Measurements from ENCODE around the gene CATSPERE. TPM values are rescaled to one million over a fixed set of nuclear protein-coding genes. Genes with fewer than 3 reads are reported as not detected.

The CATSPERE gene
- total RNA-seq, 1 donor from 2014 or later, result 2.3 TPM

- no peak for DNase-seq (ENCODE audit: extremely low read depth, low read depth, low spot score)
These were observed 165.6 kb downstream of the CATSPERE start for GRCh38 chr1:244626709-244627108.

GRCh38 chr1:244628789-244629188 is 167.7 kb downstream of the CATSPERE start:
- DNase-seq (ENCODE audit: extremely low read depth, low read depth, low spot score), result no peak

DNA sequence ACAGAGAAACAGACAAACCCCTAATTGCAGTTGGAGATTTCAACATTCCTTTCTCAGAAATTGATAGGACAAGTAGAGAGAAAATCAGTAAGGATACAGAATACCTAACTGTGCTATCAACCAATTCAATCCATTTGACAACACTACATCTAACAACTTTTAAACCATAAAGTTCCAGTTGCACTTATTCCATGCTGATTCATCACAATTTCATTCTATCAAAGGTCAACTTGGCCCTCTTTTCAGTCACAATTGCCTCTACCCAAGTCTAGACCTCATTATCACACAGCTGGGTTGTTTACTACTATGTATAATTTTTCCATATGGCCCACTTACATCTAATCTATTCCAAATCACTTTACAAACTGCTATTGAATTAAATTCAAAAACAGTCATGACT is 172.1 kb downstream of the CATSPERE start:
- no peak for DNase-seq (ENCODE audit: extremely low read depth, low read depth, low spot score)

DNA sequence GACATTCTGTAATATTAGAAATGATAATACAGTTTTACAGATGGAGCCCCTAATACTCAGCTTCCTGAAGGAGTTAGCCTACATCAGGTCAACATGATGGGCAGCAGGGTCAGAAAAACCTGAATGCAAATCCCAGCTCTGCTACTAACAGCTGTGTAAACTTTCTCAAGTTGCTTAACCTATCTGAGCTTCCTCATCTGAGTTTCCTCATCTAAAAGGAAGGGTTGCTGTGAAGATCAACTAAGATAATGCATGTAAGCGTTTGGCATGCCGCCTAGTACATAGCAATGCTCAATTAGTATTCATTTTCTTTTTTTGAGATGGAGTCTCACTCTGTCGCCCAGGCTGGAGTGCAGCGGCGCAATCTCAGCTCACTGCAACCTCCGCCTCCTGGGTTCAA is 173.5 kb downstream of the CATSPERE start:
- DNase-seq (ENCODE audit: extremely low read depth, low read depth, low spot score), result no peak

DNA sequence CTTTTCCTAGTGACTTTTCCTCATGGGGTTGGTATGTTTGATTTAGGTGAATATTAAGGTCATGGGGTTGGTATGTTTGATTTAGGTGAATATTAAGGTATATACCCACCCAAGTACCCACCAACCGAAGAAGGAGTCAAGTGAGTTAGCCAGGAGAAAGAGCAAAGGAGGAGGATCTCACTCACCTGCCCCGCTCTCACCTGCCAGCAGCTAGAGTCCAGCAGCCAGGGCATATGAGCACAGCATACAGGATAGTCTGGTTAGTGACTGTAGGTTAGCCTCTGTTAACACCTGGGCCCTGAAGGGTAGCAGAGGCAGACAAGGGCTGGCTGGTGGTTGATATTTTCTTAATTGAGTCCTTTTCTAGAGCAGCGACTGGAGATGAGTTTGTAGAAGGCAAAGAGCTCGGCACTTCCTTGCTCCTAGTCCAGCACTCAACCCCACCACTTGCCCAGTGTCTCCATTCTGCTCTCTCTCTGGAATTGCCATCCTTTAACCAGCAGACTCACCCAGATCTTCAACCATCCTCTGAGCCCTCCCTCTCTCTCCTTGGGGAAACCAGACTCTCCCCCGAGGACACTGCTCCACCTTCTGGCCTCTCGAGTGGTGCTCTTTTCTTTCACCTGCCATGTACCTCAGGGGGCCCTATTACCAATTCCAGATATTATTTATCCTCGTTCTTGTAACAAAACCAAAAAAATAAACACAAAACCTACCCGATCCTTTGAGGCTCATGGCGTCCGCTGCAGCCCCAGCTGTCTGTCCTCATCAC is 175.6 kb downstream of the CATSPERE start:
- no peak for DNase-seq (ENCODE audit: extremely low read depth, low read depth, low spot score)

DNA sequence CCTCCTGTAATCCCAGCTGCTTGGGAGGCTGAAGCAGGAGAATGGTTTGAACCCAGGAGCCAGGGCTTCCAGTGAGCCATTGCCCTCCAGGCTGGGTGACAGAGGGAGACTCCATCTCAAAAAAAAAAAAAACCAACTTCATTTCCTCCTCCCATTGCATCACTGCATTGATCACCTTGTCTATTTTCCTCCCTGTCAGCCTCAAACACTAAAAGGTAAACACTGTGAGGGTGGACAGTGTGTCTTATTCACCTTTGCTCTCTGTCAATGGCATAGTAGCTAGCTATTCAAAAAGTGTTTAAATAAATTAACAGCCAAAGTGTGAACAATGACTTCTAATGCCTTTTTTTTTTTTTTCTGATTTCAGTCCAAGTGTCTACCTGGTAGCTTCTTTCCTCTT is 178.5 kb downstream of the CATSPERE start:
- DNase-seq (ENCODE audit: extremely low read depth, low read depth, low spot score), result no peak

GRCh38 chr1:244640917-244641316 is 179.8 kb downstream of the CATSPERE start:
- DNase-seq (ENCODE audit: extremely low read depth, low read depth, low spot score), result no peak

DNA sequence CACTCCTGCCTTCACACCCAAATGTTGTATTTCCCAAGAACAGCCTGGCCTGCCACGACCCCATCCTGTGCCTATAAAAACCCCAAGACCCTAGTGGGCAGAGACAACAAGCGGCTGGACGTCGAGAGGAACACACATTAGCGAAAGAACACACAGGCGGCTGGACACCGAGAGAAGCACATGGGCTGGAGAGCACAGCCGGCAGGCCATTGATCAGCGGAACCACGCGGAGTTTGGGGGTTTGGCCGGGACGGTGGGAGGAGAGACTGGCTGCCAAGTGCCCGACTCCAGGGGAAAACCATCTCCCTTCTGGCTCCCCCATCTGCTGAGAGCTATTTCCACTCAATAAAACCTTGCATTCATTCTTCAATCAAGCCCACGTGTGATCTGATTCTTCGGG is 181.5 kb downstream of the CATSPERE start:
- no peak for DNase-seq (ENCODE audit: extremely low read depth, low read depth, low spot score)

GRCh38 chr1:244642988-244643387 is 181.9 kb downstream of the CATSPERE start:
- DNase-seq (ENCODE audit: extremely low read depth, low read depth, low spot score), result no peak

DNA sequence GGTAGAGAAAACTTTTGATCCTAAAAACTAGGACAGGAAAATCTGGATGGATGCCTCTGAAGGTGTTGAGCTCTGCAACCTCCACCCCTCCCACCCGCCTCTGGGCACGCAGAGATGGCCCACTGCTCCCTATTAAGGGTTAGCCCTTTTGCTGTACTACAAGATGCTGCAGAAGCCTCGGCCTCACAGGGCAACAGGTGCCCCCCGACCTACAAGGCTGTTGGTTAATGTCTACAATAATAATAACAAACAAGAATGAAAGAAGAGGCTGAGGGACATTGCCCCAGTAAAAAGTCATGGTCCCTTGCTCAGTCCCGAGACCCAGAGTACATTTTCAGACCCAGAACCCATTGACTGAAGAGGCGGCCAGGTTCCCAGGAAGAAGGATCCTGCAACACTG is 184.3 kb downstream of the CATSPERE start:
- DNase-seq (ENCODE audit: extremely low read depth, low read depth, low spot score), result no peak

DNA sequence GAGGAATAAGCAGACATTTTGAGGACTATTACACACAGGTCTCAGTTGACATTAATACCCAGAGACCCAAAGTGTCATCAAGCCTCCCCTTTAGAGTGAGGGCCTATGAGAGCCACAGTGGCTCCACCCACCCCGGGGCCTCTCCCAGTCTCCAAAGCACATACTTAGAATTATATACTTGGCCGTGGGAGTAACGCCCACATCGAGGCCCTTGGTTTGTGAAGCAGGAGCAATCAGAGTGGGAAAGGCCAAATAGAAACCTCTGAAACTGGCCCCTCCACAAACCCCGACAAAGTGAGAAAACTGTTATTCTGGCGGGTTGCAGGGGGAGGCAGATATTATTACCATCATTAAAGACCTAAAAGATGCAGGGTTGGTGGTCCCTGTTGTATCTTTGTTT is 184.8 kb downstream of the CATSPERE start:
- no peak for DNase-seq (ENCODE audit: extremely low read depth, low read depth, low spot score)

GRCh38 chr1:244647819-244648218 is 186.7 kb downstream of the CATSPERE start:
- DNase-seq (ENCODE audit: extremely low read depth, low read depth, low spot score), result no peak

GRCh38 chr1:244651956-244652622 is 191.0 kb downstream of the CATSPERE start:
- no peak for DNase-seq (ENCODE audit: extremely low read depth, low read depth, low spot score)

DNA sequence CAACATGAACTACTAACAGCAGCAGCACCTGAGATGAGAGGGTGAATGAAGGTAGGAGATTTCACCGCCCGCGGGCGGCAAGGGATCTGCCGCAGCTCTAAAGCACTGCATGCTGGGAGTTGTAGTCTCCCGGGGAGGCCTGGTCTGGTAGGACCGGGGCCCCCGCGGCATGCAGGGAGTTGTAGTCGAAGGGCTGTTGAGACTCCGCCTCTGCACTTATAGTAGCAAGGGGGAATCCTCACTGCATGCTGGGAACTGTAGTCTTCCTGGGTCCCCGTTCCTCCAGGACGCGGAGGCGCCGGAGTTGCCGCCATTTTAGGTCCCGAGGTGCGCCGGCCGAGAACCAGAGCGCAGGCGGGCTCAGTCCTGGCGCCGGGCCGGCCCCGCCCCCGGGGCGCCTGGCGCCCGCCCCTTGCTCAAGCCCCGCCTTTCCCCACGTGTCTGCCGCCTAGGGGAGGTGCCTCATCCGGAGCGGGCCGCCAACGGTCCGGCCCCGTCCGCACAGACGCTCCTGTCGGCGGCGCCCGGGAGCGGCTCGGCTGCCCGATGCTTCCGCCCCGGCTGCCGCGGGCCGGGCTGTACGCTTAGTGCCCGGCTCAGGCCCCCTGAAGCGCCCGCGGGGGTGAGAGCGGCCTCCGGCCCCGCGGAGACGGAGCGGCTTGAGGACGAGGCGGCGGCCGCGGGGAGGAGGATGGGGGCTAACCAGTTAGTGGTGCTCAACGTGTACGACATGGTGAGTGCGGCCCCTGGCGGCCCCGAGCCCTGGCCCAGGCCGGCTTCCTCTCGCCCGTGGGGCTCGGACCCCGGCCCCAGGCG is 191.8 kb downstream of the CATSPERE start, which contains the start of gene DESI2:
DESI2 (plus strand) TSS at position 504 of the 816 bp plus-strand sequence; CDS start at position 692, 188 bp downstream.
- DNase-seq (ENCODE audit: extremely low read depth, low read depth, low spot score), result peak; percentile 89

- DNase-seq (ENCODE audit: extremely low read depth, low read depth, low spot score), result no peak
These were observed 192.5 kb downstream of the CATSPERE start for GRCh38 chr1:244653439-244654107.

- no peak for DNase-seq (ENCODE audit: extremely low read depth, low read depth, low spot score)
These were observed 193.3 kb downstream of the CATSPERE start for GRCh38 chr1:244654108-244655038.

- DNase-seq (ENCODE audit: extremely low read depth, low read depth, low spot score), result no peak
These were observed 194.1 kb downstream of the CATSPERE start for GRCh38 chr1:244655186-244655585.

DNA sequence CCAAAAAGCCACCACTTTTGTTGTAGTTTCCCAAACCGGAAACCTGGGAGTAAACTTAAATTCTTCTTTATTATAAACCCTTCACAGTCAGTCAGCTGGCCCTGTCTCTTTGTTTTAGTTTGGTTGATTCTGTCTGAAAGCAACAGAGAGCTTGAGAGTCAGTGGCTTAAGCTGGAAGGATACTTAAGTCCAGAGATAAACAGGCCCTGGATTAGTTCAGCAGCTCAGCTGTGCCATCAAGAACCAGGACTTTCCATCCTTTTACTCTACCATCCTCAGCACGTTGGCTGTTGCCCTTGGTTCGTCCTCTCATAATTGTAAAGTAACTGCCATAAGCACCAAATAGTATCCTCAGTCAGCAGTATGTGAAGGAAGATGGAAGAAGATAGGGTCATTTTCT is 196.3 kb downstream of the CATSPERE start:
- no peak for DNase-seq (ENCODE audit: extremely low read depth, low read depth, low spot score)

GRCh38 chr1:244659694-244660093 is 198.6 kb downstream of the CATSPERE start:
- no peak for DNase-seq (ENCODE audit: extremely low read depth, low read depth, low spot score)

DNA sequence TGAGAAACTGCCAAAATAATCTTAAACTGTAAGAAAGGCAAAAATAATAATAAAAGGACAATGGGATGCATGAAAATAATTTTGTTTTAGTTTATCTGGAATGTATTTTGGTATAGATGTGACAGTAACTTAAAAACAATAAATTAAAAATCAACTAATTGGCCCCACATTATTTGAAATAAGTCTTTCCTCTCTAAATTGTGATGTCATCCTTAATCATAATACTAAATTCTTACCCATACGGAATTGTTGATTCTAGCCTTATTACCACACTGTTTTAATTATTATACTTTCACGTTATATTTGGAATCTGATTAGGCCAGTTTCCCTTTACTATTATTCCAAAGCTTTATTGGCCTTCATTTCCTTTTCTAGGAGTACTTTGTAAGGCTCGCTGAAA is 199.5 kb downstream of the CATSPERE start:
- DNase-seq (ENCODE audit: extremely low read depth, low read depth, low spot score), result no peak
